MCF 10A (cell line): ENCODE measurements around the gene STK35. TPM values are rescaled to one million over a fixed set of nuclear protein-coding genes. Genes with fewer than 3 reads are reported as not detected.

ENCODE experiments used
- BruUV-seq: library from RNA; stranded (reverse); fragments of 400-500 nt; replicated peaks from 2 replicates; lab custom pipeline; 2021; lab: Mats Ljungman, UMichigan
- CTCF ChIA-PET: fragments of 300-600 bp; sonication (Branson Sonifier 250); formaldehyde crosslinking; extraction: SDS; loops from one replicate; lab custom pipeline; 2021; ENCODE audit warnings: antibody characterized with exemption, inconsistent platforms; lab: Yijun Ruan, JAX
- POLR2A ChIA-PET: fragments of 300-600, 350-650 bp; sonication (Branson Sonifier 250); formaldehyde crosslinking; extraction: SDS; loops from one replicate; lab custom pipeline; 2020; ENCODE audit warnings: antibody characterized with exemption, inconsistent platforms; lab: Yijun Ruan, JAX
- DNase-seq: peaks from one replicate; pipeline ENCODE4 v3.0.0-alpha.2; 2018; ENCODE audit not compliant: unreplicated experiment
- H3K27ac Mint-ChIP-seq: one replicate; pipeline ENCODE4 v1.8.0; 2022; ENCODE audit warnings: mild to moderate bottlenecking, low read depth, mixed read lengths; ENCODE audit not compliant: unreplicated experiment
- H3K27me3 Mint-ChIP-seq: one replicate; pipeline ENCODE4 v1.8.0; 2022; ENCODE audit warnings: mixed read lengths; ENCODE audit not compliant: insufficient read depth, unreplicated experiment
- H3K36me3 Mint-ChIP-seq: one replicate; pipeline ENCODE4 v1.8.0; 2022; ENCODE audit warnings: mild to moderate bottlenecking, moderate library complexity, mixed read lengths; ENCODE audit not compliant: insufficient read depth, unreplicated experiment
- H3K4me1 Mint-ChIP-seq: one replicate; pipeline ENCODE4 v1.8.0; 2022; ENCODE audit warnings: mixed read lengths; ENCODE audit not compliant: insufficient read depth, unreplicated experiment
- H3K4me3 Mint-ChIP-seq: one replicate; pipeline ENCODE4 v1.8.0; 2022; ENCODE audit warnings: mild to moderate bottlenecking, moderate library complexity, mixed read lengths; ENCODE audit not compliant: unreplicated experiment
- H3K9me3 Mint-ChIP-seq: one replicate; pipeline ENCODE4 v1.8.0; 2022; ENCODE audit warnings: mixed read lengths; ENCODE audit not compliant: unreplicated experiment
- CTCF ChIP-seq: fragments of 200-600 bp; IDR thresholded peaks from one replicate; pipeline ENCODE4 v1.8.0; 2022; ENCODE audit warnings: antibody characterized with exemption, mild to moderate bottlenecking; ENCODE audit not compliant: unreplicated experiment
- intact Hi-C: fragments of 100-400 bp; cut with micrococcal nuclease; formaldehyde crosslinking; loops from 2 replicates; pipeline ENCODE4 v1.14.1; 2022
- total RNA-seq: library from RNA; stranded (reverse); gene quantifications from 2 replicates; pipeline ENCODE4 v1.2.3, GENCODE V29; 2022

STK35 gene
- total RNA-seq, 1 experiment from 2014 or later = 18.2 TPM

GRCh38 chr20:2125474-2126112 is 24.0 kb downstream of the STK35 start:
- H3K4me1 Mint-ChIP-seq = peaks cover 27% of the 10 kb centered on the region
- peaks cover 37% of the 10 kb centered on the region for H3K36me3 Mint-ChIP-seq
- no peak for DNase-seq
- no peak for TF ChIP-seq CTCF
- no peaks in the 10 kb centered on the region for H3K9me3 Mint-ChIP-seq
- intact Hi-C loops = no loop called here
- no peaks in the 10 kb centered on the region for H3K27me3 Mint-ChIP-seq
- no peak overlapping the region for H3K4me3 Mint-ChIP-seq
- POLR2A ChIA-PET = interaction anchor here (0.6 kb wide), 1 partner anchor 46 kb away, joined by 3 read pairs; no protein-coding TSS in a partner anchor
- BruUV-seq = no TSS peak
- no peak overlapping the region for H3K27ac Mint-ChIP-seq
- CTCF ChIA-PET = interaction anchor here (1.2 kb wide), 1 partner anchor 50 kb away, joined by 3 read pairs; no protein-coding TSS in a partner anchor

- Mint-ChIP-seq H3K36me3 (peaks cover 33% of the 10 kb centered on the region), H3K9me3 (no peaks in the 10 kb centered on the region), H3K4me3 (no peak overlapping the region), H3K27ac (no peak overlapping the region), H3K4me1 (peaks cover 23% of the 10 kb centered on the region), H3K27me3 (no peaks in the 10 kb centered on the region)
- intact Hi-C loops = no loop called here
- no peak for TF ChIP-seq CTCF
- BruUV-seq = no TSS peak
- DNase-seq = no peak
- CTCF ChIA-PET = no interaction called here
- POLR2A ChIA-PET = interaction anchor here (1.0 kb wide), 2 partner anchors 17 to 24 kb away, joined by 3 to 5 read pairs; no protein-coding TSS in a partner anchor
Measured at GRCh38 chr20:2127238-2127637, 25.6 kb downstream of the STK35 start.

GRCh38 chr20:2128542-2128941 is 26.9 kb downstream of the STK35 start:
- H3K27me3 Mint-ChIP-seq = no peaks in the 10 kb centered on the region
- intact Hi-C loops = no loop called here
- DNase-seq = no peak
- no TSS peak for BruUV-seq
- H3K4me1 Mint-ChIP-seq = peaks cover 34% of the 10 kb centered on the region
- ChIA-PET POLR2A (interaction anchor here (0.7 to 1.0 kb wide), 2 partner anchors 26 to 249 kb away, joined by 4 to 5 read pairs; no protein-coding TSS in a partner anchor), CTCF (interaction anchor here (0.6 kb wide), 1 partner anchor 22 kb away, joined by 3 read pairs; no protein-coding TSS in a partner anchor)
- no peak overlapping the region for H3K27ac Mint-ChIP-seq
- no peaks in the 10 kb centered on the region for H3K9me3 Mint-ChIP-seq
- H3K4me3 Mint-ChIP-seq = no peak overlapping the region
- no peak for TF ChIP-seq CTCF
- peaks cover 33% of the 10 kb centered on the region for H3K36me3 Mint-ChIP-seq

- Mint-ChIP-seq H3K4me1 (peaks cover 34% of the 10 kb centered on the region), H3K27ac (peak overlapping the region; percentile 29), H3K36me3 (peaks cover 26% of the 10 kb centered on the region), H3K4me3 (no peak overlapping the region), H3K9me3 (no peaks in the 10 kb centered on the region), H3K27me3 (no peaks in the 10 kb centered on the region)
- intact Hi-C loops = no loop called here
- CTCF ChIA-PET = interaction anchor here (0.5 kb wide), 1 partner anchor 20 kb away, joined by 3 read pairs; no protein-coding TSS in a partner anchor
- no peak for DNase-seq
- BruUV-seq = no TSS peak
- no peak for TF ChIP-seq CTCF
- POLR2A ChIA-PET = interaction anchor here (1.0 to 4.4 kb wide), 3 partner anchors 21 to 28 kb away, joined by 3 to 33 read pairs (median 3); partner anchors contain the start of gene STK35
Measured at GRCh38 chr20:2130062-2130591, 28.5 kb downstream of the STK35 start.
